ENCODE data around the gene LTBP1. TPM values are rescaled to one million over a fixed set of nuclear protein-coding genes. Genes with fewer than 3 reads are reported as not detected.

The LTBP1 gene
- total RNA-seq, 1 experiment from 2014 or later = 28.5 TPM

DNA sequence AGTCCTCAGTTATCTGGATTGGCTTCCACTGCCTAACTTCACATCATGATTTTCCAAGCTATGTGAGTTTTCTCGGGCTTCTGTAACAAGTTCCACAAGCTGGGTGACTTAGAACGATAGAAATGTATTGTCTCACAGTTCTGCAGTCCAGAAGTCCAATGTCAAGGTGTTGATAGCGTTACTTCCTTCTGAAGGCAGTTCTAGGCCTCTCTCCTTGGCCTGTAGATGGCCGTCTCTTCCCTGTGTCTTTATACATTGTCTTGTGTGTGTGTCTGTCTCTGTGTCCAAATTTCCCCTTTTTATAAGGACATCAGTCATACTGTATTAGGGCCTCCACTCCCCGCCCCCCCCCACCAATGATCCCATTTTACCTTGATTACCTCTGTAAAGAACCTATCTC is 7.5 kb downstream of the LTBP1 start:
- H4K91ac ChIP-seq (ENCODE audit: insufficient read length, low read depth, low read length) = no peak overlapping the region
- H3K4ac ChIP-seq (ENCODE audit: low read depth, low read length) = no peak overlapping the region
- H3K36me3 Mint-ChIP-seq (ENCODE audit: insufficient read depth in 1 of 3, low read depth in 3 of 3) = no peaks in the 10 kb centered on the region; a peak in 1 of 7 replicates
- no peak overlapping the region for H3K27ac ChIP-seq (ENCODE audit: insufficient read length, low read depth, low read length)
- DNase-seq = no peak
- no peak overlapping the region for H3K23ac ChIP-seq (ENCODE audit: insufficient read length, low read depth, low read length)
- H3K9ac ChIP-seq (ENCODE audit: extremely low read depth, insufficient read length, low read length) = no peak overlapping the region
- no peak overlapping the region for H3K18ac ChIP-seq (ENCODE audit: insufficient read length, low read depth, low read length)
- H3K4me1 ChIP-seq (ENCODE audit: insufficient read depth, low read length) = no peaks in the 10 kb centered on the region
- no peak overlapping the region for H2BK12ac ChIP-seq (ENCODE audit: insufficient read length, low read depth, low read length)
- no peaks in the 10 kb centered on the region for H3K9me3 Mint-ChIP-seq
- H3K23me2 ChIP-seq (ENCODE audit: insufficient read length, low read depth, low read length, poor library complexity, severe bottlenecking) = no peaks in the 10 kb centered on the region
- no peaks in the 10 kb centered on the region for H4K20me1 ChIP-seq (ENCODE audit: control insufficient read depth, insufficient read depth, insufficient read length)
- no peak overlapping the region for H2AFZ ChIP-seq (ENCODE audit: low read length)
- TF ChIP-seq, protein P1, sequence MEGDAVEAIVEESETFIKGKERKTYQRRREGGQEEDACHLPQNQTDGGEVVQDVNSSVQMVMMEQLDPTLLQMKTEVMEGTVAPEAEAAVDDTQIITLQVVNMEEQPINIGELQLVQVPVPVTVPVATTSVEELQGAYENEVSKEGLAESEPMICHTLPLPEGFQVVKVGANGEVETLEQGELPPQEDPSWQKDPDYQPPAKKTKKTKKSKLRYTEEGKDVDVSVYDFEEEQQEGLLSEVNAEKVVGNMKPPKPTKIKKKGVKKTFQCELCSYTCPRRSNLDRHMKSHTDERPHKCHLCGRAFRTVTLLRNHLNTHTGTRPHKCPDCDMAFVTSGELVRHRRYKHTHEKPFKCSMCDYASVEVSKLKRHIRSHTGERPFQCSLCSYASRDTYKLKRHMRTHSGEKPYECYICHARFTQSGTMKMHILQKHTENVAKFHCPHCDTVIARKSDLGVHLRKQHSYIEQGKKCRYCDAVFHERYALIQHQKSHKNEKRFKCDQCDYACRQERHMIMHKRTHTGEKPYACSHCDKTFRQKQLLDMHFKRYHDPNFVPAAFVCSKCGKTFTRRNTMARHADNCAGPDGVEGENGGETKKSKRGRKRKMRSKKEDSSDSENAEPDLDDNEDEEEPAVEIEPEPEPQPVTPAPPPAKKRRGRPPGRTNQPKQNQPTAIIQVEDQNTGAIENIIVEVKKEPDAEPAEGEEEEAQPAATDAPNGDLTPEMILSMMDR (conservative IDR thresholded peaks at IDR 0.05) = no peak
- no peak overlapping the region for H4K5ac ChIP-seq (ENCODE audit: insufficient read length, low read depth, low read length)
- peaks cover 0 to 4% of the 10 kb centered on the region in 2 experiments; a peak in 2 of 4 replicates for H3K4me1 Mint-ChIP-seq
- H2BK120ac ChIP-seq (ENCODE audit: low read depth, low read length, poor library complexity, severe bottlenecking) = no peak overlapping the region
- H3K9me3 ChIP-seq (ENCODE audit: control insufficient read depth, low read depth, low read length) = no peaks in the 10 kb centered on the region
- H3K14ac ChIP-seq (ENCODE audit: insufficient read depth, low read length) = no peak overlapping the region
- no peak overlapping the region for H3T11ph ChIP-seq (ENCODE audit: low read length)
- no peaks in the 10 kb centered on the region for H3K79me1 ChIP-seq (ENCODE audit: insufficient read depth, low read depth, low read length, poor library complexity, severe bottlenecking)
- no peaks in the 10 kb centered on the region for H3K27me3 ChIP-seq (ENCODE audit: insufficient read depth, low read length)
- H2BK20ac ChIP-seq (ENCODE audit: low read depth, low read length, poor library complexity, severe bottlenecking) = no peak overlapping the region
- no peak overlapping the region for H2BK5ac ChIP-seq (ENCODE audit: insufficient read length, low read length)
- no peak overlapping the region for H2AK5ac ChIP-seq (ENCODE audit: insufficient read length, low read length)
- no peak overlapping the region for H3K27ac Mint-ChIP-seq
- H3K4me3 Mint-ChIP-seq = no peak overlapping the region
- H3K27me3 Mint-ChIP-seq (ENCODE audit: low read depth) = no peaks in the 10 kb centered on the region
- H2BK15ac ChIP-seq (ENCODE audit: low read depth, low read length) = no peak overlapping the region
- H3K56ac ChIP-seq (ENCODE audit: insufficient read length, low read depth, low read length) = no peak overlapping the region
- no peak overlapping the region for H3K4me2 ChIP-seq (ENCODE audit: insufficient read depth, insufficient read length, low read length)
- H3K79me2 ChIP-seq (ENCODE audit: insufficient read depth, low read length) = no peaks in the 10 kb centered on the region
- no peak overlapping the region for H4K8ac ChIP-seq (replicated peaks; ENCODE audit: insufficient read length, low read depth, low read length)
- WGBS (ENCODE audit: extremely low coverage, insufficient read length, low lambda C conversion rate) = no CpG with 5 or more reads among the region's 5 CpGs
